Activated CD4-positive, alpha-beta T cell treated with anti-CD3 and anti-CD28 coated beads, Interleukin-2, amount 10 ng/mL, durations not matched to agents 7 days and 5 days (primary cell): ENCODE measurements around the gene EPB41L3. TPM values are rescaled to one million over a fixed set of nuclear protein-coding genes. Genes with fewer than 3 reads are reported as not detected.

ENCODE experiments used
- CTCF ChIA-PET: fragments of 350-600 bp; sonication (Branson Sonifier 250); formaldehyde crosslinking; loops from one replicate; lab custom pipeline; 2021; ENCODE audit warnings: antibody characterized with exemption; lab: Charles Lee
- POLR2A ChIA-PET: fragments of 350-600 bp; sonication (Branson Sonifier 250); formaldehyde crosslinking; loops from one replicate; lab custom pipeline; 2021; ENCODE audit warnings: antibody characterized with exemption; lab: Charles Lee
- DNase-seq: peaks from one replicate; pipeline ENCODE4 v3.0.0-alpha.2; 2020
- H3K27ac Mint-ChIP-seq: one replicate; pipeline ENCODE4 v1.8.0; 2021; ENCODE audit warnings: mild to moderate bottlenecking, moderate library complexity, mixed read lengths
- H3K27me3 Mint-ChIP-seq: one replicate; pipeline ENCODE4 v1.8.0; 2021; ENCODE audit warnings: mixed read lengths
- H3K36me3 Mint-ChIP-seq: one replicate; pipeline ENCODE4 v1.8.0; 2021; ENCODE audit warnings: low read depth, mixed read lengths
- H3K4me1 Mint-ChIP-seq: one replicate; pipeline ENCODE4 v1.8.0; 2021; ENCODE audit warnings: mixed read lengths
- H3K4me3 Mint-ChIP-seq: one replicate; pipeline ENCODE4 v1.8.0; 2021; ENCODE audit warnings: mild to moderate bottlenecking, moderate library complexity, mixed read lengths
- H3K9me3 Mint-ChIP-seq: one replicate; pipeline ENCODE4 v1.8.0; 2021; ENCODE audit warnings: mixed read lengths
- total RNA-seq, 2 experiments: library from RNA; stranded (reverse); gene quantifications; one replicate each; pipeline ENCODE4 v1.2.3, GENCODE V29; 2021

Gene EPB41L3
- total RNA-seq, 2 experiments from 2014 or later, result 13.7 to 14.0 TPM

DNA sequence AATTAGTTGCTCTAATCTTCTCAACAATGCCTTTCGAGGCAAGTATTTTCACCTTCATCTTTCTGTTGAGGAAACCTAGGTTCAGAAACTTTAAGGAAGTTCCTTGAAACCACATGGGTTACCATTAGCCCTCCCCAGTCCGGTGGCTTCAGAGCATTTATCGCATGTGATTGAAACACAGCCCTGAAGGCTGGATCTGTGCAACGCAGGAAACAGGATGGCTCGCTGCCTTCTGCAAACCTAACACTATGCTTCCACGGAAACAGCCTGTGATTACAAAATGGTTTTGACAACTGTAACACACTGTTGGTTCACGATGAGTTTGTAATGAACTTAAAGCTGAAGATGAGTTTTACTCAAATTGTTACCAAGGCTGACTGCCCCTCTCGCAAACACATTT, 68.5 kb downstream of the EPB41L3 start:
- peaks cover 7% of the 10 kb centered on the region for H3K4me1 Mint-ChIP-seq
- no peaks in the 10 kb centered on the region for H3K27me3 Mint-ChIP-seq
- H3K9me3 Mint-ChIP-seq, result no peaks in the 10 kb centered on the region
- H3K27ac Mint-ChIP-seq, result no peak overlapping the region
- POLR2A ChIA-PET, result no interaction called here
- no peak for DNase-seq
- no peak overlapping the region for H3K4me3 Mint-ChIP-seq
- CTCF ChIA-PET, result no interaction called here
- H3K36me3 Mint-ChIP-seq, result peaks cover 5% of the 10 kb centered on the region

DNA sequence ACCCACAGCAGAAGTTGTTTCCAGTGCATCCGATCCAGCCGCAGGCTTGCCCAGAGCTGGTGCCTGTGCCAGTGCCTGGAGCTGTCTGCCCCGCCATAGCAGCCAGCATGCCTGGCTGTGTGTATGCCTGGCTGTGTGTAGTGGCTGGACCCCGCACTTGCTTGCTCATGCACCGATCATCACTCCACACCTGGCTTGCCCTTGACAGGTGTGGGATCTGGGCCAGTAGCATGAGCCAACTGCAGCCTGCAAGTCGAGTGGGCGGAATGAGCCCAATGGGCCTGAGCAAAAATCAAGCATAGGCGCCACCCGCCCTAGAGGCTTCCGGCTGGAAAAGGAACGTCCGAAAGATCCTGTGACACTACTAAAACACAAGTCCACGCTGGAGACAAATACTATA, 74.5 kb downstream of the EPB41L3 start:
- Mint-ChIP-seq H3K4me3 (no peak overlapping the region), H3K4me1 (peaks cover 15% of the 10 kb centered on the region), H3K27me3 (no peaks in the 10 kb centered on the region), H3K36me3 (peaks cover 5% of the 10 kb centered on the region), H3K27ac (no peak overlapping the region), H3K9me3 (no peaks in the 10 kb centered on the region)
- ChIA-PET POLR2A (no interaction called here), CTCF (interaction anchor here (0.7 kb wide), 1 partner anchor 8 kb away, joined by 3 read pairs; no protein-coding TSS in a partner anchor)
- DNase-seq, result no peak

DNA sequence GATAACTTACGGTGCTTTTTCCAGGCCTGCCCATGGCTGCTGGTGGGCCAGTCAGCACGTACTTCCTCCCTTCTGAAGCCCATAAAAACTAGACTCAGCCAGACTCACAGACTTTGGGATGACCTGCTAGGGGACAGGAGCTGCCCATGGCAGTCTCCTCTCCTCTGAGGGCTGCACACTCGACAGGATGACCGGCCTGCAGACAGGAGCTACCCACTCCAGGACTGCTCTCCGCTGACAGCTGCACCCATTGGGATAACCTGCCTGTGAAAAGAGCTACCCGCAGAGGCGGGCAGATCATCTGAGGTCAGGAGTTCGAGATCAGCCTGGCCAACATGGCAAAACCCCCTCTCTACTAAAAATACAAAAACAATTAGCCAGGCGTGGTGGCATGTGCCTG, 75.4 kb downstream of the EPB41L3 start:
- CTCF ChIA-PET, result interaction anchor here (0.8 kb wide), 1 partner anchor 9 kb away, joined by 3 read pairs; no protein-coding TSS in a partner anchor
- peaks cover 21% of the 10 kb centered on the region for H3K4me1 Mint-ChIP-seq
- no peak overlapping the region for H3K4me3 Mint-ChIP-seq
- POLR2A ChIA-PET, result no interaction called here
- H3K36me3 Mint-ChIP-seq, result peaks cover 5% of the 10 kb centered on the region
- no peaks in the 10 kb centered on the region for H3K27me3 Mint-ChIP-seq
- H3K9me3 Mint-ChIP-seq, result no peaks in the 10 kb centered on the region
- H3K27ac Mint-ChIP-seq, result no peak overlapping the region
- no peak for DNase-seq

DNA sequence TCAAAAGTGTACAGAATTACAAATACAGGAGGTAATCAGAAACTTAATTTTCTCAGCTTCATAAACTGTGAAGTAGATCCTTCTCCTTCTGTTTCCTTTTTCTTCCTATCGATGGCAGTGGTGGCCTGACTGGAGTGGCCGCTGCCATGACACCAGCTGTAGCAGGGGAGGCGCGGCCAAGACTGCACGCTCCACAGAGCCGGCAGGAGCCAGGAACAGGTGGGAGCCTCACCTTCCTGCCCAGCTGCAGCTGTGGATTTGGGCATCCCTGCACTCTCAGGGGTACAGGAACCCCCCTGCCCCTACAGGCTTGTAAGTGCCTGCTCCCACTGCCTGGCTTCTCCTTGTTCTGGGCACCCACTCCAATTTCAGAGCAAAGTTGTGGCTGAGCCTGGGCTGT, 76.1 kb downstream of the EPB41L3 start:
- Mint-ChIP-seq H3K4me1 (peaks cover 24% of the 10 kb centered on the region), H3K27me3 (no peaks in the 10 kb centered on the region), H3K4me3 (no peak overlapping the region), H3K9me3 (no peaks in the 10 kb centered on the region), H3K27ac (no peak overlapping the region), H3K36me3 (peaks cover 5% of the 10 kb centered on the region)
- DNase-seq, result no peak
- CTCF ChIA-PET, result interaction anchor here (0.8 kb wide), 1 partner anchor 15 kb away, joined by 3 read pairs; no protein-coding TSS in a partner anchor
- POLR2A ChIA-PET, result no interaction called here

- Mint-ChIP-seq H3K4me1 (peaks cover 29% of the 10 kb centered on the region), H3K27me3 (no peaks in the 10 kb centered on the region), H3K4me3 (no peak overlapping the region), H3K36me3 (peaks cover 1% of the 10 kb centered on the region), H3K27ac (peak overlapping the region; percentile 42), H3K9me3 (no peaks in the 10 kb centered on the region)
- POLR2A ChIA-PET, result no interaction called here
- no peak for DNase-seq
- CTCF ChIA-PET, result no interaction called here
Observed at GRCh38 chr18:5466256-5466655, 77.5 kb downstream of the EPB41L3 start.

GRCh38 chr18:5464251-5464650, 79.5 kb downstream of the EPB41L3 start:
- no peak overlapping the region for H3K27ac Mint-ChIP-seq
- no peaks in the 10 kb centered on the region for H3K36me3 Mint-ChIP-seq
- H3K4me3 Mint-ChIP-seq, result no peak overlapping the region
- POLR2A ChIA-PET, result no interaction called here
- no peaks in the 10 kb centered on the region for H3K27me3 Mint-ChIP-seq
- peaks cover 29% of the 10 kb centered on the region for H3K4me1 Mint-ChIP-seq
- CTCF ChIA-PET, result no interaction called here
- H3K9me3 Mint-ChIP-seq, result no peaks in the 10 kb centered on the region
- no peak for DNase-seq

DNA sequence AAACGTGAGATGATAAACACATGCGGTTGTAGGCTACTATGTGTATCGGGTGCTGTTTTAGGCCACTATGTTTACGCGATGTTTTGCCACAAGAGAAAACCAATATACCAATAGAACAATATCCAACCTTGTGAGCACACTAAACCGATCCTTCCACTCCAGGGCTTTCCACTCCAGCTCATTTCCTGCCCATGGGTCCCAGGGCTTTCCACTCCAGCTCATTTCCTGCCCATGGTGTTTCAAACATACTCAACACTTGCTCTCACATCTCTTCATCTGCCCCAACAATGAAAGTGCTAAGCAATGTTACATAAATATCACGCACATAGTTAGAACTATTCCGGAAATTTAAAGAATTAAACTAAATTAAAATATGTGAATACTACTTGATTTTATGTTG, 80.0 kb downstream of the EPB41L3 start:
- H3K27me3 Mint-ChIP-seq, result no peaks in the 10 kb centered on the region
- DNase-seq, result no peak
- no peaks in the 10 kb centered on the region for H3K9me3 Mint-ChIP-seq
- no peak overlapping the region for H3K4me3 Mint-ChIP-seq
- ChIA-PET CTCF (no interaction called here), POLR2A (no interaction called here)
- no peaks in the 10 kb centered on the region for H3K36me3 Mint-ChIP-seq
- no peak overlapping the region for H3K27ac Mint-ChIP-seq
- peaks cover 29% of the 10 kb centered on the region for H3K4me1 Mint-ChIP-seq

- no peaks in the 10 kb centered on the region for H3K36me3 Mint-ChIP-seq
- no peak for DNase-seq
- ChIA-PET CTCF (no interaction called here), POLR2A (no interaction called here)
- H3K9me3 Mint-ChIP-seq, result no peaks in the 10 kb centered on the region
- H3K4me1 Mint-ChIP-seq, result peaks cover 30% of the 10 kb centered on the region
- H3K4me3 Mint-ChIP-seq, result no peak overlapping the region
- no peaks in the 10 kb centered on the region for H3K27me3 Mint-ChIP-seq
- no peak overlapping the region for H3K27ac Mint-ChIP-seq
Observed at GRCh38 chr18:5463390-5463789, 80.4 kb downstream of the EPB41L3 start.

DNA sequence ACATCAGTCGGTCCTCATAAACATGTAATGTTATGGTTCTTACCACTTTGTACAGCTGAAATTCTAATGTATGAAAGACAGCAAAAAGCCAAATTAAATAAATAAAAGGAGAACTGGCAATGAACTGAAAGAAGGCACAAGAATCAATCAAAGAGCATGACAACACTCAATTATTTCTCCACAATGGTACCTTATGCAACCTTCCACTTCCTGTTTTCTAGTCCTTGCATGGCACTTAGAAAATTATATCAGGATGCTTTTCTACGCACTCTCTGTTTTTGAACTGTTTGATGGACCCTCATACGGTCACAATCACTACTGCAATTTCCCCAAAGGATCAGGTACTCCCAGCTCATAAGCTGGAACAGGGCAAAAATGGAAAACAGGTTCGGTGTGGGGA, 81.6 kb downstream of the EPB41L3 start:
- no peak for DNase-seq
- peaks cover 42% of the 10 kb centered on the region for H3K4me1 Mint-ChIP-seq
- no peaks in the 10 kb centered on the region for H3K36me3 Mint-ChIP-seq
- ChIA-PET POLR2A (no interaction called here), CTCF (no interaction called here)
- no peaks in the 10 kb centered on the region for H3K27me3 Mint-ChIP-seq
- H3K4me3 Mint-ChIP-seq, result no peak overlapping the region
- no peak overlapping the region for H3K27ac Mint-ChIP-seq
- no peaks in the 10 kb centered on the region for H3K9me3 Mint-ChIP-seq

DNA sequence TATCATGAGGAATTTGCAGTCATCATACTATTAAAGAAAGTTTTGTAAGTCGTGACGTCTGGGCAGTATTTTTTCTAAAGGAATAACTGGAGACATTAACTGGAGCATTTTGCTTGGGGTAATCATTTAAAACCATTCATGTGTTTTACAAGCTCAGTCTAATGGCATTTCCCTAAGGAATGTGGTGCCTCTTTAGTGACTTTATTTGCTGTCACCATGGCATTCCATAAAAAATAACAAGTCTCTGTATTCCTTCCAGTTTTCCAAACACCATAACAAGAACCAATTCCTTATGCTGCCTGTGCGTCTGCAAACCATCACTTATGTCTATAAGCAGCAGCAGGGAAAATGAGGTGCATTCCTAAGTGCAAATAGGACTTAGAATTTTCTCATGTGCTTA, 82.8 kb downstream of the EPB41L3 start:
- H3K4me1 Mint-ChIP-seq, result peaks cover 40% of the 10 kb centered on the region
- no peak for DNase-seq
- no peak overlapping the region for H3K4me3 Mint-ChIP-seq
- H3K9me3 Mint-ChIP-seq, result no peaks in the 10 kb centered on the region
- no peak overlapping the region for H3K27ac Mint-ChIP-seq
- no peaks in the 10 kb centered on the region for H3K36me3 Mint-ChIP-seq
- ChIA-PET CTCF (no interaction called here), POLR2A (no interaction called here)
- H3K27me3 Mint-ChIP-seq, result no peaks in the 10 kb centered on the region

GRCh38 chr18:5457462-5457957, 86.3 kb downstream of the EPB41L3 start:
- ChIA-PET POLR2A (interaction anchor here (0.6 kb wide), 1 partner anchor 12 kb away, joined by 4 read pairs; no protein-coding TSS in a partner anchor), CTCF (interaction anchor here (0.6 kb wide), 1 partner anchor 1637 kb away, joined by 3 read pairs; no protein-coding TSS in a partner anchor)
- Mint-ChIP-seq H3K4me1 (peaks cover 39% of the 10 kb centered on the region), H3K36me3 (no peaks in the 10 kb centered on the region), H3K4me3 (peak overlapping the region; percentile 67), H3K27me3 (no peaks in the 10 kb centered on the region), H3K9me3 (no peaks in the 10 kb centered on the region), H3K27ac (peak overlapping the region; percentile 91)
- DNase-seq, result peak; percentile 9

DNA sequence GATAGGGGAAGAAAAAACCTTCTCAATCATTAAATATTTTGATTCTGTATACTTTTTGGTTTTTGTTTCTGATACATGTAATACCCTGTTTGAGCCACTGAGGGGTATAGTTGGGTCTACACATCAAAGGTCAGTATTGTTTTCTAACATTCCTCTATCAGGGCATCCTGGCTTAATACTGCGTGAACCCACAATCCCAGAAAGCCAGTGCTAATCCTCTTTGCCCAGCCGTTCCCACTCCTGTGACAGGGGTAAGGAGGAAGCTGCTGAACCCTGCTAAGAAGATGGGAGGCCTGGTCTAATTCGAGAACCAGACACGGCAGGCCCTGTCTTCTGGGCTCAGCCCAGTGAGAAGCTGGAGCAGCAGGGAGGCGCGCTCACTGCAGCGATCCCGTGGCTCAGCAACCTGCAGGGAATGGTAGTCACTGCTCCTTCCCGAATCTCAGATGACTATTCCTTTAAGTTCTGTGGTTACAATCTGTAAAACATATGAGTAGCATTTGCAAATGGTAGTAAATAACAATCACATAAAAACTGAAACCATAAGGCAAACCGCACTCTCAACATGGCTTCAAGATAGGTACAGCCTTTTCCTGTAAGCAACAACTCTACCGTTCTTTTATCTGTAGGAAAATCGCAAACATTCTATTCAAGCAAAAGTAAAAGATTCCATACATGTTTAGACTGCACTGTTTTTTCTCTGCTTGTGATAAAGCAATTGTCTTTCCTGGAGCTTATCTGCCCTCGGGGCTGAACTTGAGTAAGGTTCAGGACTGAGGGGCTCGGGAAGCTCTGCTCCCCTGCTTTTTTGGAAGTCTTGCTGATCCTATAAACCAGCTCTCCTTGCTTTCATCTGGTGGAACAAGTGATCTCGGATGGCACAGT, 87.0 kb downstream of the EPB41L3 start:
- ChIA-PET POLR2A (interaction anchor here (0.6 kb wide), 1 partner anchor 13 kb away, joined by 4 read pairs; no protein-coding TSS in a partner anchor), CTCF (no interaction called here)
- H3K36me3 Mint-ChIP-seq, result no peaks in the 10 kb centered on the region
- H3K27ac Mint-ChIP-seq, result peak overlapping the region; percentile 91
- peak overlapping the region; percentile 67 for H3K4me3 Mint-ChIP-seq
- no peaks in the 10 kb centered on the region for H3K27me3 Mint-ChIP-seq
- no peaks in the 10 kb centered on the region for H3K9me3 Mint-ChIP-seq
- peak; percentile 24 for DNase-seq
- peaks cover 35% of the 10 kb centered on the region for H3K4me1 Mint-ChIP-seq

DNA sequence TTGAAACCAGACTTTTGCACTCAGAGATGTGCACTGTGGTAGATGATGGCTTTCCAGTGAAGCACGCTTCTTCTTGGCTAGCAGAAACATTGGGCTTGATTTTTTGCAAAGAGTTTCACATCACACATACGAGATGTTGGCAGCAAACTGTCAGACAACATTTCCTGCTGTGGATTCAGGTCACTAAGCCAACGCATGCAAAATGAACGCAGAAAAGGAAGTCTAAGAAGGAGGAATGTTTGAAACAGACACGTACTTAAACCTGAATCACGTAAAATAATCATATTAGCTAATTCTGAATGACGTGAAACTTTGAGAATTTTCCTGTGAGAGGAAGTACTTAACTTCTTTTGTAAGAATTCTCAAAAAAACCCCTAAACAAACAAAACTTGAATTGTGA, 88.1 kb downstream of the EPB41L3 start:
- ChIA-PET POLR2A (no interaction called here), CTCF (no interaction called here)
- Mint-ChIP-seq H3K27ac (peak overlapping the region; percentile 87), H3K4me3 (peak overlapping the region; percentile 6), H3K4me1 (peaks cover 35% of the 10 kb centered on the region), H3K9me3 (no peaks in the 10 kb centered on the region), H3K27me3 (no peaks in the 10 kb centered on the region), H3K36me3 (no peaks in the 10 kb centered on the region)
- DNase-seq, result no peak
